WI38 (cell line): ENCODE measurements around the gene PRR36.
"Not testable (repeated sequence)": the region's sequence is repeated elsewhere in the genome, so short reads cannot be mapped to it uniquely, and the experiment has no call there.

Experiments
- H3K4me3 ChIP-seq: 2 replicates; pipeline ENCODE4 v1.5.1; 2011; ENCODE audit warnings: low read depth, mild to moderate bottlenecking, control low read depth, low read length
- CTCF ChIP-seq: IDR thresholded peaks from 2 replicates; pipeline ENCODE4 v1.5.1; 2012; ENCODE audit warnings: low read depth, mild to moderate bottlenecking, control low read depth, low read length

The PRR36 gene

GRCh38 chr19:7894612-7895309 lies 20.6 kb upstream of the PRR36 start:
- H3K4me3 ChIP-seq: no peak overlapping the region

GRCh38 chr19:7893362-7894101 lies 19.3 kb upstream of the PRR36 start:
- not testable (repeated sequence) for H3K4me3 ChIP-seq

More at GRCh38 chr19:7894612-7895309, 20.6 kb upstream of the PRR36 start:
- TF ChIP-seq CTCF: no peak

- TF ChIP-seq CTCF: no peak
- H3K4me3 ChIP-seq: peak overlapping the region; percentile 75
Observed at GRCh38 chr19:7888826-7889217, 14.6 kb upstream of the PRR36 start.

GRCh38 chr19:7888145-7888825 lies 14.1 kb upstream of the PRR36 start, which contains the start of gene LRRC8E:
Gene LRRC8E (plus strand): TSS chr19:7888510. CDS start chr19:7895604, 7,094 bp downstream.
- no peak for TF ChIP-seq CTCF
- H3K4me3 ChIP-seq: peak within 1 kb of the TSS; percentile 75

- no peak for TF ChIP-seq CTCF
- H3K4me3 ChIP-seq: peak overlapping the region; percentile 75; the same call in 1 of the 2 replicates
Observed at GRCh38 chr19:7887408-7888144, 13.4 kb upstream of the PRR36 start.

GRCh38 chr19:7885818-7886217 lies 11.6 kb upstream of the PRR36 start:
- H3K4me3 ChIP-seq: no peak overlapping the region
- no peak for TF ChIP-seq CTCF

- TF ChIP-seq CTCF: no peak
Observed at GRCh38 chr19:7883796-7884570, 9.8 kb upstream of the PRR36 start.

More at GRCh38 chr19:7883796-7884570, 9.8 kb upstream of the PRR36 start:
- H3K4me3 ChIP-seq: no peak overlapping the region
